Umbilical cord (tissue), 1 donor: ENCODE data around the gene ZNHIT1. TPM values are rescaled to one million over a fixed set of nuclear protein-coding genes. Genes with fewer than 3 reads are reported as not detected.

Experiments
- total RNA-seq: library from RNA; depleted of rRNA; stranded (reverse); fragments of >200 nt; gene quantifications from one replicate; pipeline ENCODE4 v1.2.3, GENCODE V29; 2014; ENCODE audit warnings: low replicate concordance; ENCODE audit not compliant: insufficient read depth

The ZNHIT1 gene
- total RNA-seq, 1 donor from 2014 or later: 56.3 TPM

Other genes with a start within 250 kb of the ZNHIT1 start
- gene MUC12, start 248.6 kb upstream of the ZNHIT1 start, total RNA-seq: 2.9 TPM
- 1.7 TPM for gene MUC17, start 198.1 kb upstream of the ZNHIT1 start, total RNA-seq
- gene TRIM56, start 132.7 kb upstream of the ZNHIT1 start, total RNA-seq: 22.4 TPM
- gene SERPINE1, start 91.1 kb upstream of the ZNHIT1 start, total RNA-seq: 152 TPM
- 43.6 TPM for gene AP1S1, start 63.7 kb upstream of the ZNHIT1 start, total RNA-seq
- gene VGF, start 52.6 kb upstream of the ZNHIT1 start, total RNA-seq: not detected
- gene NAT16, start 37.9 kb upstream of the ZNHIT1 start, total RNA-seq: 1.2 TPM
- 3.9 TPM for gene MOGAT3, start 17.1 kb upstream of the ZNHIT1 start, total RNA-seq
- 32.7 TPM for gene PLOD3, start 584 bp upstream of the ZNHIT1 start, total RNA-seq
- 7.5 TPM for gene CLDN15, start 19.6 kb downstream of the ZNHIT1 start, total RNA-seq
- gene FIS1, start 26.9 kb downstream of the ZNHIT1 start, total RNA-seq: 179 TPM
- 11.3 TPM for gene IFT22, start 103.6 kb downstream of the ZNHIT1 start, total RNA-seq
- gene COL26A1, start 144.7 kb downstream of the ZNHIT1 start, total RNA-seq: 1.4 TPM